ENCODE results near the gene TMEM184A.

Gene TMEM184A

DNA sequence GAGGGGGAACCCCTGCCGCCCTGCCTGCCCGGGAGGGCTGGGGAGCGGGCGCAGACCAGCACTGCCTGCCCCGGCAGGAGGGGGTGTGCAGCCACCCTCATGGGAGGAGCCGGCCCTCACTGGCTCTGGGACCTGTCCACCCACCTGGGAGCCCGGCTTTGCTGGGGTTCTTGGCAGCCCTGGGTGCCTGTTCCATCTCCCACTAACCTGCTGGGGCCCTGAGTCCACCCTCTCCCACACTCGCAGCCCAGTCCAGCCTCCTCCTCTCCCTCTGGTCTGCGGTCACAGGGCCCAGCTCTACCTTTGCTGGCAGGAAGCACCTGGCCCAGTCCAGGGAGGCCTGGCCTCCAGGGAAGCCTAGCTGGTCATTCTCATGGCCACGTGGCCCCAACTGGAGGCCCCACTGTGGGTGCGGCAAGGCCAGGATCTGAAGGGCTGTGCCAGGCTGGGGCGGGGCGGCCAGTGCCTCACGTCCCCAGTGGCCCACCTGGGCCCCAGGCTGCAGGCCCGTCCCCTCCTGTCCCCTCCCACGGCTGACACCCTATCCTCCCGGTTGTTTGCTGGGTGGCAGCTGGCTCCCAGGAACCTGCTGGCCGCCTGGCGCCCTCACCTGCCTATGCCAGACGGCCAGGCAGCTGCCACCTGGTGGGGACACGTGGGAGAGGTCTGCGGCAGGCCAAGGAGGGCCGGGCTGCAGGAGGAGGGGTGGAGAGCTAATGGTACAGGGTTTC is at the start of gene TMEM184A:
Gene TMEM184A, minus strand, starts transcription at position 393 of the 731 bp plus-strand sequence. CDS start 721 bp downstream, outside the sequence.
- peak within 1 kb of the TSS; percentile 47 for H3K9ac ChIP-seq (ENCODE audit: low read depth, low read length)
- H3K4me3 ChIP-seq (ENCODE audit: low read depth, low read length) = no peak within 1 kb of the TSS
- peaks cover 2% of the 10 kb centered on the region for H3K4me1 ChIP-seq (ENCODE audit: control insufficient read depth, insufficient read depth, low read length)
- H3K27me3 ChIP-seq (ENCODE audit: control insufficient read depth, insufficient read depth, low read length) = no peaks in the 10 kb centered on the region
- H3K9me3 ChIP-seq (ENCODE audit: control insufficient read depth, insufficient read depth, low read length) = no peaks in the 10 kb centered on the region
- H3K36me3 ChIP-seq (ENCODE audit: control insufficient read depth, insufficient read depth, low read length) = no peaks in the 10 kb centered on the region

DNA sequence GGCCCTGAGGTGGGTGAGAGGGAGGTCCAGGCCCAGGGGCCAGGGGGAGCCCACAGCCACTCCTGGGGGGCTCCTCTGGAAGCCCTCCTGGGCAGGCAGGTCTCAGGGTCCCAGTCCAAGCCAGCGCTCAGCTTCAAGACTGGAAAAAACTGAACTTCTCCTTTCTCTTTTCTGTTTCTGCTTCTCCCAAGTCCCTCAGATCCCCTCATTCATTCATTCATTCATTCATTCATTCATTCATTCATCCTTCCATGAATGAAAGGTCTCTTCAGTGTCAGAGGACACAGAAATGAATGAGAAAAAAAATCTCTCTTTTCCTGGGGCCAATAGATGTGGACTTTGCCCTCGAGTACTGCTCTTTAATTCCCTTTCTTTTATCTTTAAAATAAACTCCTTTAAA is 48.4 kb upstream of the TMEM184A start:
- H3K36me3 ChIP-seq (ENCODE audit: control insufficient read depth, insufficient read depth, low read length) = no peaks in the 10 kb centered on the region
- H3K27me3 ChIP-seq (ENCODE audit: control insufficient read depth, insufficient read depth, low read length) = no peaks in the 10 kb centered on the region
- H3K4me3 ChIP-seq (ENCODE audit: low read depth, low read length) = no peak overlapping the region
- no peaks in the 10 kb centered on the region for H3K4me1 ChIP-seq (ENCODE audit: control insufficient read depth, insufficient read depth, low read length)
- H3K9me3 ChIP-seq (ENCODE audit: control insufficient read depth, insufficient read depth, low read length) = no peaks in the 10 kb centered on the region
- no peak overlapping the region for H3K9ac ChIP-seq (ENCODE audit: low read depth, low read length)

DNA sequence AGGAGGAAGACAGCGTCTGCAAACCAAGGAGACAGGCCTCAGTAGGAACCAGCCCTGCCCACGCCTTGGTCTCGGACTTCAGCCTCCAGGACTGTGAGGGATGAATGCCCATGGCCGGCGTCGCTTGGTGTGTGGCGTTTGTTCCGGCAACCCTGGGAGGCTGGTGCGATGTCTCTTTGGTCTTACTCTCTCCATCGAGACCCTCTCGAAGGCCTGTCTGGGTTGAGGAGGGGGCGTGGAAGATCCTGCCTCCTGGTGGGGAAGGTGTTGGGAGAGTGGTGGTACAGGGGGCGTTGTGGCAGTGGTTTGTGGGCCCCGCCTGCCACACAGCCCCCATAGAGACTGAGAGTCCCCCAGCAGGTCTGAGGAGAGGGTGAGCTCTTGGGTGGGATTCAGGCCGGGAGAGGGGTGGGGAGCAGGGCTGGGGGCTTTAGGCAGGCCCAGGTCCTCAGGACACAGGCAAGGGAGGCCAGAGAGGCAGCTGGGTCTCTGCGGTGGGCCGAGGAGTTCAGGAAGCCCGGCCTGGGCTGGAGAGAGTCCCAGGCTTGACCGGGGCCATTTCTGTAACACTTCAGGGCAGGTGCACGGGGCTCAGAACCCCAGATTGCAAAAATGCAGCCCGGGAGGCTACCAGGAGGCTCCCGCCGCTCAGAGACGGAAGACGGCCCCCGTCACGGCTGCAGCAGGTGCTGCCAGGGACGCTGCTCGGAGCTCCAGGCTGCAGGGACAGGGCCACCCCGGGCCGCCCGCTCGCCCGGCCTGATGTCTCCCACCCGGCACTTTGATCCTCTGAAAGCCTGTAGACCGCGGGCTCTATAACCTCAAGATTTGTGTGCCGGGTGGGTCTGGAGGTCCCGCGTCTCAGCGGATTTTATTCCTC is 47.6 kb upstream of the TMEM184A start:
- Histone ChIP-seq H3K27me3 (ENCODE audit: control insufficient read depth, insufficient read depth, low read length) (no peaks in the 10 kb centered on the region), H3K4me1 (ENCODE audit: control insufficient read depth, insufficient read depth, low read length) (no peaks in the 10 kb centered on the region)

DNA sequence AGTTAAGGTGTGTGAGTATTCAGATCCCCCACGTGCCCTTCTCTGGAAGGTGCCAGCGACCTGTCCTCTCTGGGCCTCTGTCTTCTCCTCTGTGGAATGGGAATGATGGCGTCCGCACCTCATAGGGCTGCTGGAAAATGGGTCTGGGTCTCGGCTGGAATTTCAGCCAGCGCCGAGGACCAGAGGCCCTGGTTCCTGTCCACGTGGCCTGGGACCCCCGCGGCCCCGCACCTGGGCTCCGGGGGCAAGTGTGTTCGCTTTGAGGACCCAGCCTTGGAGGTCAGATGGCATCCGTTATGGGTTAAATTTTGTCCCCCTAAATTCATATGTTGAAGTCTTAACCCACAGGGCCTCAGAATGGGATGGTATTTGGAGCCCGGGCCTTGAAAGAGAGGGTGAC is 46.4 kb upstream of the TMEM184A start:
- Histone ChIP-seq H3K9ac (ENCODE audit: low read depth, low read length) (no peak overlapping the region), H3K27me3 (ENCODE audit: control insufficient read depth, insufficient read depth, low read length) (no peaks in the 10 kb centered on the region), H3K9me3 (ENCODE audit: control insufficient read depth, insufficient read depth, low read length) (no peaks in the 10 kb centered on the region), H3K4me1 (ENCODE audit: control insufficient read depth, insufficient read depth, low read length) (no peaks in the 10 kb centered on the region), H3K4me3 (ENCODE audit: low read depth, low read length) (no peak overlapping the region), H3K36me3 (ENCODE audit: control insufficient read depth, insufficient read depth, low read length) (no peaks in the 10 kb centered on the region)

More for the DNA sequence above, 47.6 kb upstream of the TMEM184A start:
- Histone ChIP-seq H3K4me3 (ENCODE audit: low read depth, low read length) (no peak overlapping the region), H3K9me3 (ENCODE audit: control insufficient read depth, insufficient read depth, low read length) (no peaks in the 10 kb centered on the region), H3K9ac (ENCODE audit: low read depth, low read length) (no peak overlapping the region), H3K36me3 (ENCODE audit: control insufficient read depth, insufficient read depth, low read length) (no peaks in the 10 kb centered on the region)

DNA sequence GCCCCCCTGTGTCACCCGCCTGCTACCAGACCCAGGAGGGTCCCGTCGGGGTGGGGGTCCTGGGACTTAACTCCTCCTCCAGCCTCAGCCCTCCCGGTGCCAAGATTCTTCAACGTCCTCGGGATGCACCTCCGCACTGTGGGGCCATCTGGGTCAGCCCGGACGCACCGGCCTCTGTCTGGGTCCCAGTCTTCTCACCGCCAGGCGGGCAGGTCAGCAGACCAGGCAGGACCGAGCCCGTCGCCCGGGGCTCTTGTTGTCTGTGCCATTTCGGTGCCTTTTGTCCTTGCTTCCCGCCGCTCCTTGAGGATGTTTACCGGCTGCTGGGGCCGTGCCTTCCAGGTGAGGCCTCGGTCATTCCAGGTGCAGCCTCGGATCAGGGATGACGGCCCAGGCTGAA is 46.0 kb upstream of the TMEM184A start:
- Histone ChIP-seq H3K4me3 (ENCODE audit: low read depth, low read length) (no peak overlapping the region), H3K9ac (ENCODE audit: low read depth, low read length) (no peak overlapping the region), H3K36me3 (ENCODE audit: control insufficient read depth, insufficient read depth, low read length) (no peaks in the 10 kb centered on the region), H3K9me3 (ENCODE audit: control insufficient read depth, insufficient read depth, low read length) (no peaks in the 10 kb centered on the region), H3K4me1 (ENCODE audit: control insufficient read depth, insufficient read depth, low read length) (no peaks in the 10 kb centered on the region), H3K27me3 (ENCODE audit: control insufficient read depth, insufficient read depth, low read length) (no peaks in the 10 kb centered on the region)

DNA sequence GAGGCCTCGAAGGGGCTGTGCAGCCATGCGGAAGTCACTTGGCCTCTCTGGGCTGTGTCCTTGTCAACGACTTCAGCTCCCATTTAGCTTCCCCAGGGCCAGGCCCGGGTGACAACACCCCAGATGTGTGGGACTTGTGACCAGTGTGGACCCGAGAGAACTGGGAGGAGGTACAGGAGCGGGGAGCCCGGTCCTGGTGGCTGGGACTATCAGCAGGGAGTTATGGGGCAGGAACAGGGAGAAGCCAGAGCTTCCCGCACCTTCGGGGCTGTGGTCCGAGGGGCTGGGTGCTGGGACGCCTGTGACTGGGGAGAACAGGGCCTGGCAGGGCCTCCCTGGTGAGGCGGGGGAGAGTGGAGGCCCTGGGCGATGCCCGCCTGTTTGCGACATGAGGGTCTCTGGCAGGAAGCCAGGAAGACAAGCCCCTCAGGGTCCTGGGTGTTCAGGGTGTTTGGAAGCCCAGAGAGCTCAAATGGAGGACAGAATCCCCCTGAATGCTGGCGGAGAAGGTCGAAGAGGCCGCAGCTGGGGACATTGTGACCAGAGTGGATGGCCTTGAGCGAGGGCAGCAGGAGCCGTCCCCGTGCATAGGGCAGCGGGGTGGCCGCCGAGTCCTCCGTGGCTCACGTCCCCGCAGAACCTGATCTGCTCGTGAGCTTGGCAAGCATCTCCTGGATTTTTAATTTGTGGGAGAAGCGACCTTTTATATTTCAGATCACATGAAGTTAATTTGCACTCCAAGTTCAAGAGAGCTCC is 43.8 kb upstream of the TMEM184A start:
- no peaks in the 10 kb centered on the region for H3K9me3 ChIP-seq (ENCODE audit: control insufficient read depth, insufficient read depth, low read length)
- H3K9ac ChIP-seq (ENCODE audit: low read depth, low read length) = no peak overlapping the region
- no peak overlapping the region for H3K4me3 ChIP-seq (ENCODE audit: low read depth, low read length)
- H3K36me3 ChIP-seq (ENCODE audit: control insufficient read depth, insufficient read depth, low read length) = no peaks in the 10 kb centered on the region
- no peaks in the 10 kb centered on the region for H3K27me3 ChIP-seq (ENCODE audit: control insufficient read depth, insufficient read depth, low read length)
- no peaks in the 10 kb centered on the region for H3K4me1 ChIP-seq (ENCODE audit: control insufficient read depth, insufficient read depth, low read length)

DNA sequence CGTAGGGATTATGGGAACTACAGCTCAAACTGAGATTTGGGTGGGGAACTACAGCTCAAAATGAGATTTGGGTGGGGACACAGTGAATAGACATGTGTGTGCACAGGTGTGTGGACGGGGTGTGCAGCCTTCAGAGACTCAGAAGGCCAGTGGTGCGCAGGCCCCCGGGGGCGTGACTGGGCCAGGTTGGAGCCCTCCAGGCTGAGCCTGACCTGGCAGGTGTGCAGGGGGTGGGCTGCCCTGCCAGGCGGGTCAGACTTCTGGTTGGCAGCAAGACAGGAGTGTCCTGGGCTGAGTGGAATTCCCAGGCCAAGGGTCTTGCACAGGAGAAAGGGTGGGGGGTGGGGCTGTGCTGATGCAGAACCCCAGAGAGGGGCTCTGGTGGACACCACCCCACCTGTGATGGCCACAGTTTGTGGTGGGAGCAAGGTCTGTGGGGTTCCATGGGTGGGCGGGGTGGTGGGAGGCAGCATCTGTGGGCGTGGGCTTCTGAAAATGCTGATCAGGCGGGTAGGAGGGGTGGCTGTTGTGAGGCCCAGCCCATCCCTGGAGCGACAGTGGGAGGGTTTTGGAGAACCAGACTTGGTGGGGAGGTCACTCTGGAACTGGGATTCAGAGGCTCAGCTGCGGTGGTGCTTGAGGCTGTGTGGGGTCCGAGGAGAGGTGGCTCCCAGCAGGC is 43.1 kb upstream of the TMEM184A start:
- H3K9ac ChIP-seq (ENCODE audit: low read depth, low read length) = no peak overlapping the region
- no peaks in the 10 kb centered on the region for H3K36me3 ChIP-seq (ENCODE audit: control insufficient read depth, insufficient read depth, low read length)
- H3K27me3 ChIP-seq (ENCODE audit: control insufficient read depth, insufficient read depth, low read length) = no peaks in the 10 kb centered on the region
- H3K4me1 ChIP-seq (ENCODE audit: control insufficient read depth, insufficient read depth, low read length) = no peaks in the 10 kb centered on the region
- no peak overlapping the region for H3K4me3 ChIP-seq (ENCODE audit: low read depth, low read length)
- H3K9me3 ChIP-seq (ENCODE audit: control insufficient read depth, insufficient read depth, low read length) = no peaks in the 10 kb centered on the region

DNA sequence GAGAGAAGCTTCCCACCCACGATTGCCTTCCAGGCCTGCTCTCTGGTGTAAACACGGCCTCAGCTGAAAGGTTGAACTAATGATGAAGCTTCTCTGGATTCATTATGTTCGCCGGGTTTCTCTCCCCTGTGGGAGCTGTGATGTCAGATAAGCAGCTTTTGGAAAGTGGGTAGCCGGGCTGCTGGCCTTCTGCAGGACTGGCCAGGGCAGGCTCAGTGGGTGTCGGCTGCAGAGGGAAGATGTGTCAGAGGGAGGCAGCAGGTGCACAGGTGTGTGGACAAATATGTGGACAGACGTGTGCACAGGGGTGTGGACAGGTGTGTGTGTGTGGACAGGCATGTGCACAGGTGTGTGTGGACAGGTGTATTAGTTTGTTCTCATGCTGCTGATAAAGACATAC is 42.3 kb upstream of the TMEM184A start:
- H3K36me3 ChIP-seq (ENCODE audit: control insufficient read depth, insufficient read depth, low read length) = no peaks in the 10 kb centered on the region
- H3K4me1 ChIP-seq (ENCODE audit: control insufficient read depth, insufficient read depth, low read length) = no peaks in the 10 kb centered on the region
- no peak overlapping the region for H3K9ac ChIP-seq (ENCODE audit: low read depth, low read length)
- H3K9me3 ChIP-seq (ENCODE audit: control insufficient read depth, insufficient read depth, low read length) = no peaks in the 10 kb centered on the region
- no peaks in the 10 kb centered on the region for H3K27me3 ChIP-seq (ENCODE audit: control insufficient read depth, insufficient read depth, low read length)
- no peak overlapping the region for H3K4me3 ChIP-seq (ENCODE audit: low read depth, low read length)

DNA sequence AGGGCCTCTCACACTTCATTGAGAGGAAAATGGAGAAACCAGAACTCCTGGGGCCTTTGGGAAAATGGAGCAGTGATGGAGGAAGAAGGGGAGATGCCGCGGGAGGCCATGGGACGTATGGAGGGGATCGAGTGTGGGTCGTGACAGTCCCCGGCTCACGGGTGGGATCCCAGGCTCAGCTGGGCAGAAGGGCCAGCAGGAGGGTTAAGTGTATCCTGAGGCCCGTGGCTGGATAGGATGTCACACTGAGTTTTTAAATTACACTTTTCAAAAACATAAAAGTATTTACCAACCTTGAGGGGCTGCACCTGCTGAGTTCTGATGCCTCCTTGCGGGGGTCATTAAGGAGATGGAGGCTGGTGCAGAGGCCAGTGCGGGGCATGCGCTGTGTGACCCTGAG is 41.8 kb upstream of the TMEM184A start:
- Histone ChIP-seq H3K27me3 (ENCODE audit: control insufficient read depth, insufficient read depth, low read length) (no peaks in the 10 kb centered on the region), H3K4me1 (ENCODE audit: control insufficient read depth, insufficient read depth, low read length) (no peaks in the 10 kb centered on the region), H3K36me3 (ENCODE audit: control insufficient read depth, insufficient read depth, low read length) (no peaks in the 10 kb centered on the region), H3K9ac (ENCODE audit: low read depth, low read length) (no peak overlapping the region), H3K4me3 (ENCODE audit: low read depth, low read length) (no peak overlapping the region), H3K9me3 (ENCODE audit: control insufficient read depth, insufficient read depth, low read length) (no peaks in the 10 kb centered on the region)

DNA sequence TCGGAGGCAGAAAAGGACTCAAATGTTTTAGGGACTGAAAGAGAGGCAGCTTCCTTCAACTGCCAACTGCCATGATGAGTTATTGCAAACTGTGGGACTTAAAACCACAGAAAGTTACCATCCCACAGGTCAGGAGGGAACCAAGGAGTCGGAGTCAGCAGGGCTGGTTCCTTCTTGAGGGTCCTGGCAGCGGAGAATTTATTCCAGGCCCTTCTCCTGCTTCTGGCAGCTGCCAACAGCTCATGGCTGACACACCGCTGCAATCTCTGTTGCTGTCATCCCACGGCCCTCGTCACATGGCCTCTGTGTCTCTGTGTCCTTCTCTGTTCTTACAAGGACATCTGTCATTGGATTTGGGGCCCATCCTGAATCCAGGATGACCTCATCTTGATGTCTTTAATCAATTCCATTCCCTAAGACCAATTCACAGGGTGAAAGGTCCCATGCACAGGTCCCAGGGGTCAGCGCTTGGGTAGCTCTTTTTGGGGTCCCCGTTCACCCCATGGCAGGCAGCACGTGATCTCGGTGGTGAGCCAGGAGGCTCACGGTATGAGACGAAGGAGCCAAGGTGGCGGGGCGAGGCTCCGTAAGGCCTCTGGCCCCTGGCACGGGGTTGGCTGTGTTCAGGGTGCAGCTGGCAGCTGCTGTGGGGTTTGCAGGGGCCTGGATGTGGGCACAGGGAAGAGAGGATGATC is 41.2 kb upstream of the TMEM184A start:
- Histone ChIP-seq H3K36me3 (ENCODE audit: control insufficient read depth, insufficient read depth, low read length) (no peaks in the 10 kb centered on the region), H3K4me3 (ENCODE audit: low read depth, low read length) (no peak overlapping the region), H3K9ac (ENCODE audit: low read depth, low read length) (no peak overlapping the region), H3K4me1 (ENCODE audit: control insufficient read depth, insufficient read depth, low read length) (no peaks in the 10 kb centered on the region), H3K27me3 (ENCODE audit: control insufficient read depth, insufficient read depth, low read length) (no peaks in the 10 kb centered on the region), H3K9me3 (ENCODE audit: control insufficient read depth, insufficient read depth, low read length) (no peaks in the 10 kb centered on the region)

Measured in iPS-15b (cell line).